DND-41 (cell line): ENCODE measurements around the gene HSPG2.

Experiments
- EZH2 ChIP-seq: IDR thresholded peaks from 3 replicates; pipeline ENCODE4 v1.6.1; 2012; ENCODE audit warnings: borderline replicate concordance, low read depth, mild to moderate bottlenecking, moderate library complexity, low read length, inconsistent platforms; ENCODE audit not compliant: severe bottlenecking
- TF ChIP-seq, protein P1 (sequence below): IDR thresholded peaks from 2 replicates; pipeline ENCODE4 v1.5.1; 2012; ENCODE audit warnings: borderline replicate concordance, low read length, moderate library complexity, mild to moderate bottlenecking; ENCODE audit not compliant: poor library complexity, severe bottlenecking; ENCODE audit errors: extremely low read depth

DNA sequence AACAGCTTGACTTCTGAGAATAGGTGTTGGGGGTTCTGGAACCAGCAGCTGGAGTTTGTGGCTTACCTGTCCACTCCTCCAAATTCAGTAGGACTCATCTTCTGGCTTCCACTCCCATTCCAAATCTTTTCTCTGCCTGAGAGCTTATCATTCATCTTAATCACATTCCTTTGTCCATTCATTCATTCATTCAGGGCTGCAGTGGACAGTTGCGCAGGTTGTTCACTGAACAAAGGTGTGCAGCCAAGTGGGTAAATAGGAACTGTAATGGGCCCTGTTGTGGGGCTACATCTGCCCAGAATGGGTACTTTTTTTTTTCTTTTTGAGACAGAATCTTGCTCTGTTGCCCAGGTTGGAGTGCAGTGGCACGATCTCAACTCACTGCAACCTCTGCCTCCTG is 3.4 kb upstream of the HSPG2 start:
- TF ChIP-seq, protein P1, sequence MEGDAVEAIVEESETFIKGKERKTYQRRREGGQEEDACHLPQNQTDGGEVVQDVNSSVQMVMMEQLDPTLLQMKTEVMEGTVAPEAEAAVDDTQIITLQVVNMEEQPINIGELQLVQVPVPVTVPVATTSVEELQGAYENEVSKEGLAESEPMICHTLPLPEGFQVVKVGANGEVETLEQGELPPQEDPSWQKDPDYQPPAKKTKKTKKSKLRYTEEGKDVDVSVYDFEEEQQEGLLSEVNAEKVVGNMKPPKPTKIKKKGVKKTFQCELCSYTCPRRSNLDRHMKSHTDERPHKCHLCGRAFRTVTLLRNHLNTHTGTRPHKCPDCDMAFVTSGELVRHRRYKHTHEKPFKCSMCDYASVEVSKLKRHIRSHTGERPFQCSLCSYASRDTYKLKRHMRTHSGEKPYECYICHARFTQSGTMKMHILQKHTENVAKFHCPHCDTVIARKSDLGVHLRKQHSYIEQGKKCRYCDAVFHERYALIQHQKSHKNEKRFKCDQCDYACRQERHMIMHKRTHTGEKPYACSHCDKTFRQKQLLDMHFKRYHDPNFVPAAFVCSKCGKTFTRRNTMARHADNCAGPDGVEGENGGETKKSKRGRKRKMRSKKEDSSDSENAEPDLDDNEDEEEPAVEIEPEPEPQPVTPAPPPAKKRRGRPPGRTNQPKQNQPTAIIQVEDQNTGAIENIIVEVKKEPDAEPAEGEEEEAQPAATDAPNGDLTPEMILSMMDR, result no peak
- no peak for TF ChIP-seq EZH2
